Body of pancreas (tissue), 4 donors: Measurements from ENCODE around the gene ABRACL. TPM values are rescaled to one million over a fixed set of nuclear protein-coding genes. Genes with fewer than 3 reads are reported as not detected.
A peak's percentile ranks its signal among the peaks of the same experiment; 100 is the strongest.

Experiments
- ATAC-seq: fragments of 150-250 bp; one replicate; pipeline ENCODE4 v1.9.1; 2016
- DNase-seq, 4 donors: peaks; one replicate each; pipeline ENCODE4 v3.0.0-alpha.2; 2019
- H3K27ac ChIP-seq, 4 donors: fragments of 200-600 bp; sonication (generic); 1 replicate in 3 of 4; 2 replicates in 1 of 4; pipeline versions ENCODE4 v1.5.1 to v1.6.1; 2016 to 2019; ENCODE audit warnings: mild to moderate bottlenecking in 1 of 4, mixed read lengths in 1 of 4, moderate library complexity in 1 of 4
- H3K27me3 ChIP-seq, 2 donors: fragments of 200-600 bp; sonication (generic); one replicate each; pipeline ENCODE4 v1.6.0; 2016; ENCODE audit warnings: mild to moderate bottlenecking in 1 of 2
- H3K36me3 ChIP-seq, 2 donors: fragments of 200-600 bp; sonication (generic); replicated peaks in 1 of 2; 2 replicates each; pipeline ENCODE4 v1.5.1; 2016; ENCODE audit warnings: low read depth in 2 of 2; ENCODE audit not compliant: insufficient read depth in 1 of 2
- H3K4me1 ChIP-seq: fragments of 200-600 bp; sonication (generic); one replicate; pipeline ENCODE4 v1.6.0; 2016
- H3K4me3 ChIP-seq, 2 donors: fragments of 200-600 bp; sonication (generic); 1 replicate in 1 of 2; 2 replicates in 1 of 2; pipeline ENCODE4 v1.5.1; 2016 to 2019
- H3K9me3 ChIP-seq, 3 donors: fragments of 200-600 bp; sonication (generic); 1 replicate in 2 of 3; 2 replicates in 1 of 3; pipeline ENCODE4 v1.5.1; 2016
- POLR2A ChIP-seq, 3 donors: fragments of 450-650 bp; IDR thresholded peaks; one replicate each; pipeline ENCODE4 v1.6.1; 2016; ENCODE audit warnings: antibody characterized with exemption in 3 of 3, mild to moderate bottlenecking in 2 of 3
- WGBS, 2 donors: methylation state at CpG; one replicate each; pipeline ENCODE4 v1.1.5; 2017; 5-methylcytosine and 5-hydroxymethylcytosine counted together
- intact Hi-C: fragments of 100-400 bp; cut with DNase I; formaldehyde crosslinking; loops from one replicate; pipeline ENCODE4 v1.15.1; 2023
- total RNA-seq, 2 donors: library from RNA; depleted of rRNA; stranded (reverse); fragments of >200 nt; gene quantifications; one replicate each; pipeline ENCODE4 v1.1.0, GENCODE V29; 2016
- TF ChIP-seq, protein P1 (sequence below), 7 experiments: fragments of 450-650 bp in 4 of 7; fragments of 200-600 bp in 3 of 7; sonication (generic) in 3 of 7; IDR thresholded peaks; one replicate each; pipeline ENCODE4 v1.5.1; 2016 to 2019; ENCODE audit warnings: antibody characterized with exemption in 7 of 7

Gene ABRACL
- total RNA-seq, 2 donors from 2014 or later = 1.6 to 11.2 TPM

DNA sequence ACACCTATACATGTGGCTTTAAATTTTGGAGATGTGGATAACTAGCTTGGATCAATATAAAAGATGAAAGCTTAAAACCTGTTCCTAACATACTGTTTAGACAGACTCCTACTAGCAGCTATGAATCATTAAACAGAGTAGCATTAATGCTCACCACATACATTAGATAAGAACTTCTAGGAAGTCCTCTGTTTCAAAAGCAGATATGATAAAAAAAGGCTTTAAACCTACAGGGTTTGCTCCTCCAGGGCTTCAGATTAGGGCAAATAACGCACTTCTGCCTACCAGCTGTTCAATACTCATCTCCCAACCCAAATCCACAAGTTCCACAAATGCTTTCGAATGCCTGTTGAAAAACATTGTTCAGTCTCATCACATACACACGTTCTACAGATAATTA is 42.0 kb upstream of the ABRACL start:
- DNase-seq = no peak
- H3K4me1 ChIP-seq = peaks cover 46% of the 10 kb centered on the region
- H3K9me3 ChIP-seq = no peaks in the 10 kb centered on the region

DNA sequence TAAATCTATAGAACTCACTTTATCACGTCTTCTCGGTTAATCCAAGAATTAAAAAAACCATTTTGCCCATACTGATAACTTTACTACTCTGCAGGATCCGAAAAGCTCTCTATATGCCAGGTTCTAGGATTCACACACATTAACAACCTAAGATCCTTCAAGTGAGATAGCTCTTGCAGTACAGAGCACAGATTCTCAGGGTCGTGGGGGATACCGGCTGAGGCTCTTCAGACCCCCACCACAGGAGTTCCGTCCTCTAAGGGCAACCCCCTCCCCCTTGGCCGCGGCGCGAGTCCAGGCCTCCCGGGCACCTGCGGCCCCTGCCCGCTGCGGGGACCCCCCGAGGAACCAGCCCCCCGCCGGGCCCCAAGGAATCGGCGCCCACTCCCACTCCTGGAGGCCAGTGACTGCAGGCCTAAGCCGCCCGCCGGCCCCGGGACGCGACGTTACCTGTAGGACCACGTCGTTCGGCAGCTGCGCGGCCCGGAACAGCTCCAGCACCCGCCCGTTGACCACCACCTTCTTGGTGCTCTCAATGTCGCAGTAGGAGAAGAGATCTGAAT is 41.4 kb upstream of the ABRACL start:
- intact Hi-C loops = loop anchor here (10.0 kb wide), 1 partner anchor 172 kb away; no protein-coding TSS in a partner anchor
- H3K9me3 ChIP-seq = no peaks in the 10 kb centered on the region
- DNase-seq = peak in 1 of 4 donors; percentile 34
- peak overlapping the region; percentile 62 to 89 for H3K4me3 ChIP-seq
- no peaks in the 10 kb centered on the region for H3K27me3 ChIP-seq
- ATAC-seq = peak; percentile 28
- H3K4me1 ChIP-seq = peaks cover 44% of the 10 kb centered on the region
- H3K36me3 ChIP-seq = no peaks in the 10 kb centered on the region
- TF ChIP-seq, protein P1, sequence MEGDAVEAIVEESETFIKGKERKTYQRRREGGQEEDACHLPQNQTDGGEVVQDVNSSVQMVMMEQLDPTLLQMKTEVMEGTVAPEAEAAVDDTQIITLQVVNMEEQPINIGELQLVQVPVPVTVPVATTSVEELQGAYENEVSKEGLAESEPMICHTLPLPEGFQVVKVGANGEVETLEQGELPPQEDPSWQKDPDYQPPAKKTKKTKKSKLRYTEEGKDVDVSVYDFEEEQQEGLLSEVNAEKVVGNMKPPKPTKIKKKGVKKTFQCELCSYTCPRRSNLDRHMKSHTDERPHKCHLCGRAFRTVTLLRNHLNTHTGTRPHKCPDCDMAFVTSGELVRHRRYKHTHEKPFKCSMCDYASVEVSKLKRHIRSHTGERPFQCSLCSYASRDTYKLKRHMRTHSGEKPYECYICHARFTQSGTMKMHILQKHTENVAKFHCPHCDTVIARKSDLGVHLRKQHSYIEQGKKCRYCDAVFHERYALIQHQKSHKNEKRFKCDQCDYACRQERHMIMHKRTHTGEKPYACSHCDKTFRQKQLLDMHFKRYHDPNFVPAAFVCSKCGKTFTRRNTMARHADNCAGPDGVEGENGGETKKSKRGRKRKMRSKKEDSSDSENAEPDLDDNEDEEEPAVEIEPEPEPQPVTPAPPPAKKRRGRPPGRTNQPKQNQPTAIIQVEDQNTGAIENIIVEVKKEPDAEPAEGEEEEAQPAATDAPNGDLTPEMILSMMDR (IDR thresholded peaks at IDR 0.05) = no peak
- TF ChIP-seq POLR2A (IDR thresholded peaks at IDR 0.05) = no peak
- H3K27ac ChIP-seq = peak overlapping the region; percentile 30 to 92 (median 84)
- WGBS, 2 donors = 0% methylated on average over 11 to 35 of the region's 35 CpGs

More for the DNA sequence above, 42.0 kb upstream of the ABRACL start:
- no peak for ATAC-seq
- no peak overlapping the region for H3K4me3 ChIP-seq
- no peaks in the 10 kb centered on the region for H3K36me3 ChIP-seq
- WGBS, 2 donors = 3% methylated on average over 3 of the region's 3 CpGs
- H3K27ac ChIP-seq = peak overlapping the region in 1 of 4 donors; percentile 90
- TF ChIP-seq, protein P1 (IDR thresholded peaks at IDR 0.05) = no peak
- no peak for TF ChIP-seq POLR2A (IDR thresholded peaks at IDR 0.05)
- no peaks in the 10 kb centered on the region for H3K27me3 ChIP-seq
- intact Hi-C loops = loop anchor here (10.0 kb wide), 1 partner anchor 172 kb away; no protein-coding TSS in a partner anchor

DNA sequence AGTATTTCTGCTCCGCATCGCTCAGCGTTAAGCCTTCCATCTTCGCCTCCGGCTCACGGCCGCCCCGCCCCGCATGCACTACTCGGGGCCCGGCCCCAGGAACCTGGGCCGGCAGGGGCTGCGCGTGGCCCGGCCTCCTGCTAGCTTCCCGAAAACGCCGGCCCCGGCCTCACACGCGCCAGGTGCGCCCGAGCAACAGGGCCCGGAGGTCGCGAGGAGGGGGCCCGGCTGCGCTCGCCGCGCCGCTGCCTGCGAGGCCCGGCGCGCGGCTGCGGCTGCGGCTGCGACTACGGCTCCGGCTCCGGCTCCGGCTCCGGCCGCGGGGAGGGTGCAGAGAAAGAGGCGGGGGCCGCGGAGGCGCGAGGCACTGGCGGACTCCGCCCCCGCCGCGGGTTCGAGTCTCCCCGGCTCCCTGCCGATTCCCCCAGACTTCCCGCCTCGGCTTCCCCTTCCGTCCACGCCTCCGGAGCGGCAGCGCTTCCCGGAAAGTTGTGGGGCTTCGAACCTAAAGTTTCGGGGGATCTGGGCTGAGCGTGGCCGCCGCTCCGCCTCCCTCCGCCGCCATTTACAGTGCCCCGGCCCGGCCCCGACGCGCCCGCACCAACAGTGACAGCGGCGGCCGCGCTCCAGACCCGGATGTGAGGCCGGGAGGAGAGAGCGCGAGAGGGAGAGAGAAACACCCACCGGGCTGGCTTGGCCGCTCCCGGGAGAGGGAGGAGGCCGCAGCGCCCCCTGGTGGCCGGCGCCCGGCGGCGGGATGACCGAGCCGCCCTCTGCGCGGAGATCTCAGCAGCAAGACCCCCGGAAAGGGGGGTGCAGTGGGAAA is 40.7 kb upstream of the ABRACL start, which contains the start of gene REPS1:
TSS of gene REPS1 (minus strand) at position 611 of the 826 bp plus-strand sequence. CDS start at position 40, 571 bp downstream.
- 0% methylated on average over 87 of the region's 105 CpGs; no CpG with 5 or more reads in 1 of the 2 donors for WGBS, 2 donors
- Histone ChIP-seq H3K9me3 (no peaks in the 10 kb centered on the region), H3K4me1 (peaks cover 38% of the 10 kb centered on the region), H3K27me3 (no peaks in the 10 kb centered on the region), H3K36me3 (no peaks in the 10 kb centered on the region), H3K27ac (peak within 1 kb of the TSS; percentile 75 to 92 (median 84)), H3K4me3 (peak within 1 kb of the TSS; percentile 62 to 89)
- TF ChIP-seq, protein P1 (IDR thresholded peaks at IDR 0.05) = peak; percentile 88 to 100 (median 96)
- peak; percentile 82 to 92 (median 89) for TF ChIP-seq POLR2A (IDR thresholded peaks at IDR 0.05)
- ATAC-seq = peak; percentile 98
- peak; percentile 91 to 94 (median 92) for DNase-seq
- intact Hi-C loops = loop anchor here (10.0 kb wide), 1 partner anchor 173 kb away; no protein-coding TSS in a partner anchor

DNA sequence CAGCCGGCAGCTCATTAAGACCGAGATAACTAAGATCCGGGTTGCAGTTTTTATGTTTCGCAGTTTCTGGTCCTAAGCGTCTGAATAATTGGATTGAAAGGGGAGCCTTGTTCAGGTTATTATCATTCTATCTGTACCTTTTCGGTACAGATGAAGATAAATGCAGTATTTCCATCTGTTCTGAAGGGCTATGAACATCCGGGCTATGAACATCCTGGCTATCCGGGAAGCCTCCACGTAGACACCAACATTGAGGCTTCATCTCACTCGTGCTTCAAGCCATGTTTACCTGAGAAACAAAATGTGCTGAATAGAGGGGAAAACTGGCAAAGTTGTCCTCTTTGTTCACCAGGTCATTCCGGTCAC is 40.1 kb upstream of the ABRACL start:
- Histone ChIP-seq H3K27me3 (no peaks in the 10 kb centered on the region), H3K36me3 (no peaks in the 10 kb centered on the region), H3K27ac (peak overlapping the region; percentile 75 to 92 (median 84)), H3K9me3 (no peaks in the 10 kb centered on the region), H3K4me3 (peak overlapping the region; percentile 62 to 89), H3K4me1 (peaks cover 34% of the 10 kb centered on the region)
- DNase-seq (no peak), ATAC-seq (peak; percentile 12)
- 2 to 3% methylated on average over 10 to 11 of the region's 11 CpGs for WGBS, 2 donors
- TF ChIP-seq, protein P1 (IDR thresholded peaks at IDR 0.05) = peak in 1 of 7 experiments; percentile 2
- TF ChIP-seq POLR2A (IDR thresholded peaks at IDR 0.05) = no peak
- intact Hi-C loops = loop anchor here (10.0 kb wide), 1 partner anchor 174 kb away; no protein-coding TSS in a partner anchor
